ENCODE results near the gene ZNF385A.
A peak's percentile ranks its signal among the peaks of the same experiment; 100 is the strongest.

The ZNF385A gene

DNA sequence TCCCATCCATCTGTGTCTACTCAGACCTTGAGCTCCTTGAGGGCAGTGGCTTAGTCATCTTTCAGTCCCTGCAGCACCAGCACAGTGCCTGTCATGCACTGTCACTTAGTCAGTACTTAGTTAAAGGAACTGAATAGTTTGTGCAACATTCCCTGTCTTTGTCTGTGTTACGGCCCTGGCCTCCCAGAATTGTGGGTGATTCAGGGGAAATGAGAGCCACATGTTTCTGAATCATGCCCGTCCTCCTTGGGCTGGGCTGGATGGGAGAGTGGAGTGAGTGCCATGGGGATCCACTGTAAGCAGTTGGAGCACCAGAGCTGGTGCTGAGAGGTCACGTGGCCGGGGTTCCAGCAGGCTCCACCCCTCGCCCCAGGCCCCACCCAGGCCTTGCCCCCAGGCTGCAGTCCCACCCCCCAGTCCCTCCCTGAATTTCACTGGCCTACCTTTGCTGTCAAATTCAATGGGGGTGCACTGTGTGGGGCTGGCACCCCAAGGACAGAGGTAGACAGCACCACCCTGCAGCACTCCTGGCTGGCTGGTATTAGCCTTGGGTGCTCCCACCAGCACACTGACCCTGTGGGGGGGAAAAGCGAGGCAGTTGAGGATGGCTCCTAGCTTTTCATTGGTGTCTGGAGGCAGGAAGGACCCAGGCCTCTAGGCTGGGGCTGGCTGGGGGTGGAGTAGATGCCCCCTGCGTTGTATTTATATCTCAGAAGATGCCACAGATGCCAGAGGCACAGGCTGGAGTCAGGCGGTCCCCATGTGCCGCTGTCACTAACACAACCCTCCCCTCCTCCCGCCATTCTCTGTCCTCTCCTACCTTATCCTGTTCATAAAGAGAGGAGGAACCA lies 27.1 kb upstream of the ZNF385A start:
- TF ChIP-seq, protein P1, sequence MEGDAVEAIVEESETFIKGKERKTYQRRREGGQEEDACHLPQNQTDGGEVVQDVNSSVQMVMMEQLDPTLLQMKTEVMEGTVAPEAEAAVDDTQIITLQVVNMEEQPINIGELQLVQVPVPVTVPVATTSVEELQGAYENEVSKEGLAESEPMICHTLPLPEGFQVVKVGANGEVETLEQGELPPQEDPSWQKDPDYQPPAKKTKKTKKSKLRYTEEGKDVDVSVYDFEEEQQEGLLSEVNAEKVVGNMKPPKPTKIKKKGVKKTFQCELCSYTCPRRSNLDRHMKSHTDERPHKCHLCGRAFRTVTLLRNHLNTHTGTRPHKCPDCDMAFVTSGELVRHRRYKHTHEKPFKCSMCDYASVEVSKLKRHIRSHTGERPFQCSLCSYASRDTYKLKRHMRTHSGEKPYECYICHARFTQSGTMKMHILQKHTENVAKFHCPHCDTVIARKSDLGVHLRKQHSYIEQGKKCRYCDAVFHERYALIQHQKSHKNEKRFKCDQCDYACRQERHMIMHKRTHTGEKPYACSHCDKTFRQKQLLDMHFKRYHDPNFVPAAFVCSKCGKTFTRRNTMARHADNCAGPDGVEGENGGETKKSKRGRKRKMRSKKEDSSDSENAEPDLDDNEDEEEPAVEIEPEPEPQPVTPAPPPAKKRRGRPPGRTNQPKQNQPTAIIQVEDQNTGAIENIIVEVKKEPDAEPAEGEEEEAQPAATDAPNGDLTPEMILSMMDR (IDR thresholded peaks at IDR 0.05; ENCODE audit: control insufficient read depth, extremely low read depth, insufficient read depth), result no peak
- no peak overlapping the region for H3K4me3 ChIP-seq (ENCODE audit: low read depth, low read length)
- DNase-seq (ENCODE audit: low read depth), result no peak

DNA sequence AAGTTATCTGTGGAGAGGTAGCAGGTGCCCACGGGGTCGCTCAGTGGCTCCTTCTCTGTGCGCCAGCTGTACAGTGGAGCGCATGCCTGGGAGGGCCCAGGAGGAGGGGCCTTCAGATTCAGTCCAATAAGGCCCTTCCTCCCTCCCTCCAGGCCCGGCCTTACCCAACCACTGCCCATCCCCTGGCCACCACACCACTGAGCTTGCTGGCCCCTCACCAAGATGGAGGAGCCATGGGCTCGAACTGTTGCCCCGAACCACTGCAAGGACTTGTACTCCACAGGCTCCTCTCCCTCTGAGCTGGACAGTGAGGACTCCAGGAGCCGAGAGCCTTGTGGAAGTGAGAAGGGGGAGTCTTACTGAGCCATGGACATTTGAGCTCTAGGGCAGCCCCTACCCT lies 24.7 kb upstream of the ZNF385A start:
- no peak overlapping the region for H3K4me3 ChIP-seq (ENCODE audit: low read depth, low read length)
- TF ChIP-seq, protein P1 (IDR thresholded peaks at IDR 0.05; ENCODE audit: control insufficient read depth, extremely low read depth, insufficient read depth), result no peak
- no peak for DNase-seq (ENCODE audit: low read depth)

DNA sequence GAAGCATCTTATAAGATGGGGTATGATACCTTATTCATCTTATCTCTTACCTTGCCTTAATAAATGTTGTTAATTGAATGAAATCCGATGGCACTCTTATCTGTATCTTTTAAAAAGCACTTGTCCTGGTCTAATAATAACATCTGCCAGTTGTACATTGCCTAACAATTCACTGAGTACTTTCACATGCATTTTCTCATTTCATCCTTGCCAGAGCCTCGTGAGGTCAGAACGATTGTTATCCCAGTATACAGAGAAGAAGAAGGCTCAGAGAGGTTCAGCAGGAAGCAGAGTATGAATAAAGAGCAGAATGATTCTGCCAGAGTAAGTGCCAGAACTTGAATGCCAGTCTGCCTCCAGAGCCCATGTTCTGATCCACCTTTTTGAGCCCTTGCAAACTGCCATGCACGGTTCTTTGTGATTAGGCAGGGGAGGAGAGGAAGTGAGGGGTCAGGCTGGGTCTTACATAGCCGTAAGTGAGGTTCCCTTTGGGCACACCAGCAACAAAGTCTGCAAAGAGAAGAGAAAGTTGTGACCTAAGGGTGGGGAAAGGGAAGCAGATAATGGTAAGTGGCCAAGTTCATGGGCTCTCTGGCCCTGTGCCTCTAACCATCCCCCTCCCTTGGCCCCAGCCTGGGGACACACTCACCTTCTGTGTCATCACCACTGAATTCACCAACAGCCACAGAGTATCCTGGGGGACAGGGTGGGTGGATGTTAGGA lies 22.8 kb upstream of the ZNF385A start:
- no peak overlapping the region for H3K4me3 ChIP-seq (ENCODE audit: low read depth, low read length)
- no peak for DNase-seq (ENCODE audit: low read depth)
- TF ChIP-seq, protein P1 (IDR thresholded peaks at IDR 0.05; ENCODE audit: control insufficient read depth, extremely low read depth, insufficient read depth), result no peak

DNA sequence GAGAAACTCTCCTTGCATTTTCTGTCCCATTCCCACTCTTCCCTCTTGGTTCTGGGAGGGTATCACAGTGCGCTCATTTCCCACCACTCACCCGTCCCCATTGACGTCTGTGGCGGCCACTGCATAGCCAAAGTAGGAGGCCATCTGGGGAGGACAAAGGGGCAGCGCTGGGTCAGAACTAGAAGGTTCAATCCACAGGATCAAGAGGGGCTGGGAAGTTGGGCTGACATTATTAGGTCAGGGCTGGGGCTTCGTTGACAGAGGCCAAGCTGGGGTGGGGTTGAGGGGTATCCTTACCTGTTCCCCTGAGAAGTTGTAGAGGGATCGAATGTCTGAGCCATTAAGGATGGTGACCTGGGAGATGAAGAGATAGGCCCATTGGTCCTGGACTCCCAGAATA lies 21.0 kb upstream of the ZNF385A start:
- TF ChIP-seq, protein P1 (IDR thresholded peaks at IDR 0.05; ENCODE audit: control insufficient read depth, extremely low read depth, insufficient read depth), result no peak
- no peak for DNase-seq (ENCODE audit: low read depth)
- H3K4me3 ChIP-seq (ENCODE audit: low read depth, low read length), result no peak overlapping the region

DNA sequence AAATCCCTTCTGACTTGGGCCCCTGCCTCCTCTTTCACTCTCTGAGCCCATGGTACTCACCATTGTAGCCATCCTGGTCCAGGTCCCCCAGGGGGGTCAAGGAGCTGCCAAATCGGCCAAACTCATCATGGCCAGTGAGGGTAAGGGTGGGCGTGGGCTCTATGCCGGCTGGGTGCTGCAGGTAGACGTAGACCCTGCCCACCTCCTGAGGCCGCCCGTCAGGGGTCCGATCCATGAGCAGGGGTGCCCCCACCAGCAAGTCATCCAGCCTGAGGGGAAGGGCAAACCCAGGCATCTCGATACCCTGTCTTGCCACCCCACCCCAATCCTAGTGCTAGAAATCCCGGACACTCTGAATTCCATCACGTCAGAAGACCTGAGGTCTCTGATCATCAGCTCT lies 20.6 kb upstream of the ZNF385A start:
- TF ChIP-seq, protein P1 (IDR thresholded peaks at IDR 0.05; ENCODE audit: control insufficient read depth, extremely low read depth, insufficient read depth), result no peak
- H3K4me3 ChIP-seq (ENCODE audit: low read depth, low read length), result no peak overlapping the region
- DNase-seq (ENCODE audit: low read depth), result no peak

DNA sequence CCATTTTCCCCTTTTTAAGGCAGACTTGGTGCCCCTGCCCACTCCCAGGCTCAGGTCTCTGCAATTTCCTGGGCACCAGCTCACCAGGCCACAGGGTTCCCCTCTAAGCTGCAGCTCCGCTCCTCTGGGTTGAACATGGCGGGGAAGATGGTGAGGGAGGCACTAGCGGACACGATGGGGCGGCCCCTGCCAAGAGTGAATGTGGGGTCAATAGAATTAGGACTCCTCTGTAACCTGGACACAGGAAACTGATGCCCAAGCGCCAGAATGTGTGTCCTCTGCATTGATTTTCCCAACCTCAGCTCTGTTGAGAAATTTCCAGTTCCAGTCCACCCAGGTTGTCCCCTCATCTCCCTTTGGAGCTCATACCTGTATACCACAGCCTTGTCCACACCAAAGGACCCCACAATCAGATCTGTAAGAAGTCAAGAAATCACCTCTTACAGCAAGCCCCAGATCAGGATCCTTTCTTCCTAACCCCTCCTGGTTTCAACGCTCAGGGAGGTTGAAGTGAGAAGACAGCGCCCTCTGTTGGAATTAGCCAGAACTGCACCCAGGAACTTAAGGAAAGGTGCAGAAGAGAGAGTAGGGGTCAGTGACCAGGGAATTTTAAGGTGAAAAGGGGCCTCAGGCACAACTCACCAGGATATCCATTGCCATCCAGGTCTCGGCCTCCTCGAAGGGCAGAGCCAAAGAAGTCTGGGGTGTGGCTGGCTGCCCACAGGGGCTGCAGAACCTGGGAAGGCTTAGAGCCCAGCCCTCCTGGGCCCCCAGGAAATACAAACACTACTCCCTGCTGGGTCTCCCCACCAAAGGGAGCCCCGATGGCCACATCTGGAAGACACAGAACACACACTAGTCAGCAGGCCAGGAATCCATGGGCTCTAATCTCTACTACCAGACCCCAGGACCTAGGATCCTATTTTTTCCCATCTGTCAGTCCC lies 19.8 kb upstream of the ZNF385A start:
- TF ChIP-seq, protein P1 (IDR thresholded peaks at IDR 0.05; ENCODE audit: control insufficient read depth, extremely low read depth, insufficient read depth), result peak; percentile 83
- DNase-seq (ENCODE audit: low read depth), result no peak
- no peak overlapping the region for H3K4me3 ChIP-seq (ENCODE audit: low read depth, low read length)

Measured in LNCaP clone FGC (cell line).